NCI-H460 (cell line): ENCODE results near the gene LYRM4. TPM values are rescaled to one million over a fixed set of nuclear protein-coding genes. Genes with fewer than 3 reads are reported as not detected.

Source experiments
- DNase-seq: peaks from one replicate; pipeline ENCODE4 v3.0.0-alpha.2; 2016; ENCODE audit warnings: low read depth; ENCODE audit errors: extremely low read depth
- small RNA-seq, 2 experiments: library from RNA; depleted of rRNA; stranded (forward); fragments of <200 nt; gene quantifications; one replicate each; pipeline ENCODE3, GENCODE V24; 2014
- total RNA-seq: library from RNA; depleted of rRNA; stranded (reverse); fragments of >200 nt; shearing (Covaris generic); gene quantifications from 2 replicates; pipeline ENCODE4 v1.2.3, GENCODE V29; 2014; rRNA removed

The LYRM4 gene
- total RNA-seq, 1 experiment from 2014 or later = 31.6 TPM

- DNase-seq = no peak
Measured at GRCh38 chr6:5059036-5059896, 201.5 kb downstream of the LYRM4 start.

Small RNA genes lying within 50 kb of the gene (small RNA-seq; reads per million reads assigned to genes)
- gene MIR3691 = 0 to 0.18 reads per million in 2 experiments

Other genes with a start within 250 kb of the LYRM4 start
- 0.22 and 0.40 TPM in 2 replicates for gene PPP1R3G, start 175.6 kb downstream of the LYRM4 start, total RNA-seq
- 10.4 and 10.8 TPM in 2 replicates for gene FARS2, start 563 bp upstream of the LYRM4 start, total RNA-seq